H9 (cell line): ENCODE results near the gene ITPRIPL2. TPM values are rescaled to one million over a fixed set of nuclear protein-coding genes. Genes with fewer than 3 reads are reported as not detected.

ENCODE experiments used
- DNase-seq: peaks from one replicate; pipeline ENCODE4 v3.0.0-alpha.2; 2017
- H2AFZ ChIP-seq: one replicate; pipeline ENCODE4 v1.6.1; 2013; ENCODE audit warnings: mild to moderate bottlenecking, low read length, control low read depth, moderate library complexity
- H2AK5ac ChIP-seq: 2 replicates; pipeline ENCODE4 v1.6.1; 2013; ENCODE audit warnings: low read length, control low read depth, mixed read lengths; ENCODE audit not compliant: insufficient read length
- H2BK120ac ChIP-seq: one replicate; pipeline ENCODE4 v1.6.1; 2013; ENCODE audit warnings: low read depth, mild to moderate bottlenecking, low read length, control low read depth, inconsistent platforms; ENCODE audit not compliant: poor library complexity, severe bottlenecking
- H2BK12ac ChIP-seq: 2 replicates; pipeline ENCODE4 v1.6.1; 2013; ENCODE audit warnings: low read length, control low read depth, mixed read lengths, low read depth; ENCODE audit not compliant: insufficient read length
- H2BK15ac ChIP-seq: 2 replicates; pipeline ENCODE4 v1.6.1; 2013; ENCODE audit warnings: low read depth, low read length, control low read depth
- H2BK20ac ChIP-seq: one replicate; pipeline ENCODE4 v1.6.1; 2013; ENCODE audit warnings: low read depth, mild to moderate bottlenecking, low read length, control low read depth, inconsistent platforms; ENCODE audit not compliant: poor library complexity, severe bottlenecking
- H2BK5ac ChIP-seq: 2 replicates; pipeline ENCODE4 v1.6.1; 2013; ENCODE audit warnings: low read length, control low read depth, mixed read lengths; ENCODE audit not compliant: insufficient read length
- H3K14ac ChIP-seq: 2 replicates; pipeline ENCODE4 v1.6.1; 2013; ENCODE audit warnings: low read length, control low read depth; ENCODE audit not compliant: insufficient read depth
- H3K18ac ChIP-seq: 2 replicates; pipeline ENCODE4 v1.6.1; 2013; ENCODE audit warnings: low read depth, mild to moderate bottlenecking, mixed read lengths, low read length, control low read depth; ENCODE audit not compliant: insufficient read length
- H3K23ac ChIP-seq: 2 replicates; pipeline ENCODE4 v1.6.1; 2013; ENCODE audit warnings: low read length, control low read depth, mixed read lengths, low read depth; ENCODE audit not compliant: insufficient read length
- H3K23me2 ChIP-seq: 2 replicates; pipeline ENCODE4 v1.6.1; 2013; ENCODE audit warnings: low read depth, mild to moderate bottlenecking, mixed read lengths, low read length, control low read depth; ENCODE audit not compliant: insufficient read length, poor library complexity, severe bottlenecking
- H3K27ac ChIP-seq: 2 replicates; pipeline ENCODE4 v1.5.1; 2013; ENCODE audit warnings: low read length, control low read depth, mixed read lengths, low read depth; ENCODE audit not compliant: insufficient read length
- H3K27me3 ChIP-seq: 2 replicates; pipeline ENCODE4 v1.6.1; 2013; ENCODE audit warnings: low read length, control low read depth, inconsistent platforms; ENCODE audit not compliant: insufficient read depth
- H3K4ac ChIP-seq: 2 replicates; pipeline ENCODE4 v1.6.1; 2013; ENCODE audit warnings: low read depth, mild to moderate bottlenecking, control low read depth, inconsistent platforms, low read length, moderate library complexity
- H3K4me1 ChIP-seq: 2 replicates; pipeline ENCODE4 v1.6.1; 2013; ENCODE audit warnings: low read length, control low read depth, inconsistent platforms; ENCODE audit not compliant: insufficient read depth
- H3K4me2 ChIP-seq: 2 replicates; pipeline ENCODE4 v1.6.1; 2013; ENCODE audit warnings: low read length, control low read depth, mixed read lengths; ENCODE audit not compliant: insufficient read length, insufficient read depth
- H3K56ac ChIP-seq: 2 replicates; pipeline ENCODE4 v1.6.1; 2013; ENCODE audit warnings: low read depth, mild to moderate bottlenecking, mixed read lengths, low read length, control low read depth; ENCODE audit not compliant: insufficient read length
- H3K79me1 ChIP-seq: 2 replicates; pipeline ENCODE4 v1.6.1; 2013; ENCODE audit warnings: low read depth, mild to moderate bottlenecking, moderate library complexity, low read length, control low read depth, inconsistent platforms; ENCODE audit not compliant: insufficient read depth, poor library complexity, severe bottlenecking
- H3K79me2 ChIP-seq: 2 replicates; pipeline ENCODE4 v1.6.1; 2013; ENCODE audit warnings: low read length, control low read depth, inconsistent platforms; ENCODE audit not compliant: insufficient read depth
- H3K9ac ChIP-seq: 2 replicates; pipeline ENCODE4 v1.6.1; 2013; ENCODE audit warnings: low read length, control low read depth, mixed read lengths; ENCODE audit not compliant: insufficient read length; ENCODE audit errors: extremely low read depth
- H3K9me3 ChIP-seq: one replicate; pipeline ENCODE4 v1.6.1; 2013; ENCODE audit warnings: low read depth, low read length, inconsistent platforms; ENCODE audit not compliant: control insufficient read depth
- H3T11ph ChIP-seq: one replicate; pipeline ENCODE4 v1.6.1; 2013; ENCODE audit warnings: mild to moderate bottlenecking, low read length, control low read depth, inconsistent platforms
- H4K20me1 ChIP-seq: one replicate; pipeline ENCODE4 v1.6.1; 2013; ENCODE audit not compliant: control insufficient read depth, insufficient read length, insufficient read depth
- H4K5ac ChIP-seq: 2 replicates; pipeline ENCODE4 v1.6.1; 2013; ENCODE audit warnings: low read depth, mild to moderate bottlenecking, mixed read lengths, low read length, control low read depth; ENCODE audit not compliant: insufficient read length
- H4K8ac ChIP-seq: replicated peaks from 2 replicates; pipeline ENCODE4 v1.6.1; 2013; ENCODE audit warnings: low read length, control low read depth, mixed read lengths, low read depth; ENCODE audit not compliant: insufficient read length
- H4K91ac ChIP-seq: 2 replicates; pipeline ENCODE4 v1.6.1; 2013; ENCODE audit warnings: low read depth, mild to moderate bottlenecking, moderate library complexity, mixed read lengths, low read length, control low read depth; ENCODE audit not compliant: insufficient read length
- H3K27ac Mint-ChIP-seq, 3 experiments: 2 replicates in 2 of 3; 3 replicates in 1 of 3; pipeline ENCODE4 v1.8.0; 2020 to 2021; ENCODE audit warnings: mixed read lengths in 3 of 3, mild to moderate bottlenecking in 1 of 3, moderate library complexity in 1 of 3
- H3K27me3 Mint-ChIP-seq: 2 replicates; pipeline ENCODE4 v1.8.0; 2021; ENCODE audit warnings: low read depth, mild to moderate bottlenecking, moderate library complexity, mixed read lengths
- H3K36me3 Mint-ChIP-seq, 3 experiments: 2 replicates in 2 of 3; 3 replicates in 1 of 3; pipeline ENCODE4 v1.8.0; 2020 to 2021; ENCODE audit warnings: low read depth in 3 of 3, mixed read lengths in 3 of 3; ENCODE audit not compliant: insufficient read depth in 1 of 3
- H3K4me1 Mint-ChIP-seq, 2 experiments: 2 replicates each; pipeline ENCODE4 v1.8.0; 2020; ENCODE audit warnings: mixed read lengths in 2 of 2
- H3K4me3 Mint-ChIP-seq, 2 experiments: 2 replicates in 1 of 2; 3 replicates in 1 of 2; pipeline ENCODE4 v1.8.0; 2020 to 2021; ENCODE audit warnings: mild to moderate bottlenecking in 2 of 2, mixed read lengths in 2 of 2, moderate library complexity in 1 of 2
- H3K9me3 Mint-ChIP-seq, 2 experiments: 2 replicates in 1 of 2; 3 replicates in 1 of 2; pipeline ENCODE4 v1.8.0; 2020; ENCODE audit warnings: mild to moderate bottlenecking in 2 of 2, mixed read lengths in 2 of 2, moderate library complexity in 1 of 2
- WGBS: extraction: QIAGEN DNeasy Blood & Tissue Kit; methylation state at CpG from one replicate; pipeline ENCODE4 v1.1.7; 2013; ENCODE audit warnings: missing lambda C conversion rate, low lambda C conversion rate, mixed read lengths; ENCODE audit not compliant: insufficient read length; ENCODE audit errors: extremely low coverage; 5-methylcytosine and 5-hydroxymethylcytosine counted together
- total RNA-seq: library from RNA; stranded (reverse); gene quantifications from 2 replicates; pipeline ENCODE4 v1.2.1, GENCODE V29; 2021
- TF ChIP-seq, protein P1 (sequence below): fragments of 200-600 bp; sonication (generic); conservative IDR thresholded peaks from 3 replicates; pipeline ENCODE4 v1.8.0; 2021; ENCODE audit warnings: antibody characterized with exemption, mild to moderate bottlenecking

ITPRIPL2 gene
- total RNA-seq, 1 experiment from 2014 or later, result 9.1 TPM

DNA sequence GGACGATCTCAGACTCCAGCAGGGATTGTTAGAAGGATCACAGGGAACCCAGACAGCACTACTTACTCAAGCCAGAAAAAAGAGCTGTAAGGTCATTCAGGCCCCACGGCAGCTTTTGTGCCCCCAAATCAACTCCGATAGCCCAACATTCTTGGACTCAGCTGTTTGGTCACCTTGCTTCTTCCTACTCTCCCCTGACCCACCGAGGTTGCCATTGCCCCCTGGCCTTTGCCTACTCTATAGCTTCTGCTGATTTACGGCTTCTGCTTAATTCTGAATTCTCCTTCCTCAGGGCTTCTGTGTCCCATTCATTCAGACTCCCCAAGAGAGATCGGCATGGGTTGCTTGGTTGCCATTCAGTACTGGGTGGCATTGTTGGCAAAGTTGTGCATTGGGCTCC lies 8.6 kb upstream of the ITPRIPL2 start:
- Histone ChIP-seq H2BK20ac (no peak overlapping the region), H3K56ac (no peak overlapping the region), H2AK5ac (no peak overlapping the region), H3K14ac (no peak overlapping the region), H4K91ac (no peak overlapping the region), H3K4me1 (no peaks in the 10 kb centered on the region; the same call in 1 of the 2 replicates), H3K23ac (no peak overlapping the region), H3K27me3 (no peaks in the 10 kb centered on the region), H3K9me3 (no peaks in the 10 kb centered on the region), H3T11ph (no peak overlapping the region), H3K9ac (no peak overlapping the region), H2BK12ac (no peak overlapping the region), H3K79me1 (no peaks in the 10 kb centered on the region), H3K27ac (no peak overlapping the region), H2BK120ac (no peak overlapping the region), H4K20me1 (no peaks in the 10 kb centered on the region), H3K23me2 (no peaks in the 10 kb centered on the region), H3K4me2 (no peak overlapping the region), H3K18ac (no peak overlapping the region), H4K5ac (no peak overlapping the region), H3K4ac (no peak overlapping the region), H4K8ac (no peak overlapping the region), H2BK15ac (no peak overlapping the region), H2AFZ (no peak overlapping the region), H3K79me2 (no peaks in the 10 kb centered on the region), H2BK5ac (no peak overlapping the region)
- Mint-ChIP-seq H3K27me3 (no peaks in the 10 kb centered on the region; the same call in 1 of the 2 replicates), H3K27ac (no peak overlapping the region), H3K9me3 (no peaks in the 10 kb centered on the region), H3K36me3 (no peaks in the 10 kb centered on the region), H3K4me3 (no peak overlapping the region), H3K4me1 (peaks cover 13 to 16% of the 10 kb centered on the region in 2 experiments)
- DNase-seq, result no peak
- WGBS, result no CpG with 5 or more reads among the region's 6 CpGs
- TF ChIP-seq, protein P1, sequence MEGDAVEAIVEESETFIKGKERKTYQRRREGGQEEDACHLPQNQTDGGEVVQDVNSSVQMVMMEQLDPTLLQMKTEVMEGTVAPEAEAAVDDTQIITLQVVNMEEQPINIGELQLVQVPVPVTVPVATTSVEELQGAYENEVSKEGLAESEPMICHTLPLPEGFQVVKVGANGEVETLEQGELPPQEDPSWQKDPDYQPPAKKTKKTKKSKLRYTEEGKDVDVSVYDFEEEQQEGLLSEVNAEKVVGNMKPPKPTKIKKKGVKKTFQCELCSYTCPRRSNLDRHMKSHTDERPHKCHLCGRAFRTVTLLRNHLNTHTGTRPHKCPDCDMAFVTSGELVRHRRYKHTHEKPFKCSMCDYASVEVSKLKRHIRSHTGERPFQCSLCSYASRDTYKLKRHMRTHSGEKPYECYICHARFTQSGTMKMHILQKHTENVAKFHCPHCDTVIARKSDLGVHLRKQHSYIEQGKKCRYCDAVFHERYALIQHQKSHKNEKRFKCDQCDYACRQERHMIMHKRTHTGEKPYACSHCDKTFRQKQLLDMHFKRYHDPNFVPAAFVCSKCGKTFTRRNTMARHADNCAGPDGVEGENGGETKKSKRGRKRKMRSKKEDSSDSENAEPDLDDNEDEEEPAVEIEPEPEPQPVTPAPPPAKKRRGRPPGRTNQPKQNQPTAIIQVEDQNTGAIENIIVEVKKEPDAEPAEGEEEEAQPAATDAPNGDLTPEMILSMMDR, result no peak
